Trophoblast cell (in vitro differentiated cells and primary cell): ENCODE results near the gene DLGAP1.

ENCODE experiments used
- DNase-seq, 2 donors: peaks; one replicate each; pipeline ENCODE4 v3.0.0-alpha.2; 2016
- H2AFZ ChIP-seq: 2 replicates; pipeline ENCODE4 v1.6.1; 2013; ENCODE audit warnings: low read length, moderate library complexity, mild to moderate bottlenecking; ENCODE audit not compliant: insufficient read depth, poor library complexity
- H2AK5ac ChIP-seq: 2 replicates; pipeline ENCODE4 v1.6.1; 2013; ENCODE audit warnings: mild to moderate bottlenecking, low read length
- H2BK120ac ChIP-seq: 2 replicates; pipeline ENCODE4 v1.6.1; 2013; ENCODE audit warnings: low read length, mild to moderate bottlenecking, moderate library complexity; ENCODE audit not compliant: insufficient read depth, poor library complexity
- H2BK12ac ChIP-seq: 2 replicates; pipeline ENCODE4 v1.6.1; 2013; ENCODE audit warnings: mild to moderate bottlenecking, low read length, moderate library complexity
- H2BK5ac ChIP-seq: 2 replicates; pipeline ENCODE4 v1.6.1; 2013; ENCODE audit warnings: low read length, low read depth, moderate library complexity, mild to moderate bottlenecking; ENCODE audit not compliant: poor library complexity
- H3K14ac ChIP-seq: 2 replicates; pipeline ENCODE4 v1.6.1; 2013; ENCODE audit warnings: mild to moderate bottlenecking, low read length
- H3K18ac ChIP-seq: 2 replicates; pipeline ENCODE4 v1.6.1; 2013; ENCODE audit warnings: mild to moderate bottlenecking, low read length
- H3K23ac ChIP-seq: 2 replicates; pipeline ENCODE4 v1.6.1; 2013; ENCODE audit warnings: low read length
- H3K27ac ChIP-seq: 2 replicates; pipeline ENCODE4 v1.5.1; 2013; ENCODE audit warnings: low read depth, mild to moderate bottlenecking, inconsistent platforms, low read length, moderate library complexity
- H3K27me3 ChIP-seq: 2 replicates; pipeline ENCODE4 v1.6.1; 2013; ENCODE audit warnings: inconsistent platforms, mild to moderate bottlenecking, low read length, moderate library complexity; ENCODE audit not compliant: insufficient read depth
- H3K36me3 ChIP-seq, 2 experiments: 1 replicate in 1 of 2; 2 replicates in 1 of 2; pipeline ENCODE4 v1.6.1; 2013; ENCODE audit warnings: low read length in 2 of 2, mild to moderate bottlenecking in 2 of 2, moderate library complexity in 1 of 2; ENCODE audit not compliant: insufficient read depth in 2 of 2, control insufficient read depth in 1 of 2
- H3K4ac ChIP-seq: 2 replicates; pipeline ENCODE4 v1.6.1; 2013; ENCODE audit warnings: low read depth, mild to moderate bottlenecking, low read length, moderate library complexity
- H3K4me1 ChIP-seq, 2 experiments: 1 replicate in 1 of 2; 2 replicates in 1 of 2; pipeline ENCODE4 v1.6.1; 2013; ENCODE audit warnings: low read length in 2 of 2, mild to moderate bottlenecking in 2 of 2, moderate library complexity in 1 of 2; ENCODE audit not compliant: insufficient read depth in 2 of 2, control insufficient read depth in 1 of 2
- H3K4me2 ChIP-seq: 2 replicates; pipeline ENCODE4 v1.6.1; 2013; ENCODE audit warnings: inconsistent platforms, mild to moderate bottlenecking, low read length, moderate library complexity
- H3K4me3 ChIP-seq: 2 replicates; pipeline ENCODE4 v1.5.1; 2013; ENCODE audit warnings: mild to moderate bottlenecking, low read depth, low read length, inconsistent platforms
- H3K79me1 ChIP-seq: one replicate; pipeline ENCODE4 v1.6.1; 2013; ENCODE audit warnings: low read length
- H3K79me2 ChIP-seq: 2 replicates; pipeline ENCODE4 v1.6.1; 2013; ENCODE audit warnings: low read length, mild to moderate bottlenecking; ENCODE audit not compliant: control insufficient read depth, insufficient read depth, poor library complexity
- H3K9ac ChIP-seq: 2 replicates; pipeline ENCODE4 v1.6.1; 2013; ENCODE audit warnings: mild to moderate bottlenecking, low read length
- H3K9me3 ChIP-seq: 2 replicates; pipeline ENCODE4 v1.6.1; 2013; ENCODE audit warnings: low read depth, mild to moderate bottlenecking, control low read depth, inconsistent platforms, low read length; ENCODE audit not compliant: insufficient read depth
- H4K12ac ChIP-seq: 2 replicates; pipeline ENCODE4 v1.6.1; 2013; ENCODE audit warnings: low read depth, mild to moderate bottlenecking, low read length, moderate library complexity
- H4K8ac ChIP-seq: 2 replicates; pipeline ENCODE4 v1.6.1; 2013; ENCODE audit warnings: low read depth, mild to moderate bottlenecking, low read length, moderate library complexity
- H4K91ac ChIP-seq: one replicate; pipeline ENCODE4 v1.6.1; 2013; ENCODE audit warnings: low read depth, mild to moderate bottlenecking, low read length, moderate library complexity
- WGBS: extraction: QIAGEN DNeasy Blood & Tissue Kit; methylation state at CpG from one replicate; pipeline ENCODE4 v1.1.7; 2013; ENCODE audit warnings: missing lambda C conversion rate; ENCODE audit not compliant: insufficient read length, insufficient coverage; ENCODE audit errors: extremely low coverage; 5-methylcytosine and 5-hydroxymethylcytosine counted together

DLGAP1 gene

GRCh38 chr18:3775996-3776395, 679.1 kb downstream of the DLGAP1 start:
- H3K9ac ChIP-seq: no peak overlapping the region
- H3K18ac ChIP-seq: no peak overlapping the region
- no peaks in the 10 kb centered on the region for H3K79me1 ChIP-seq
- no peaks in the 10 kb centered on the region for H3K36me3 ChIP-seq
- H3K27ac ChIP-seq: no peak overlapping the region
- no peak overlapping the region for H2BK5ac ChIP-seq
- no peak overlapping the region for H3K4ac ChIP-seq
- H4K12ac ChIP-seq: no peak overlapping the region
- no peak overlapping the region for H3K14ac ChIP-seq
- H2AFZ ChIP-seq: no peak overlapping the region
- no CpG with 5 or more reads among the region's 5 CpGs for WGBS
- DNase-seq: peak in 1 of 2 donors; percentile 14
- H4K8ac ChIP-seq: no peak overlapping the region
- H3K23ac ChIP-seq: no peak overlapping the region
- no peaks in the 10 kb centered on the region for H3K79me2 ChIP-seq
- no peaks in the 10 kb centered on the region for H3K9me3 ChIP-seq
- H3K4me3 ChIP-seq: no peak overlapping the region
- no peak overlapping the region for H2BK120ac ChIP-seq
- H4K91ac ChIP-seq: no peak overlapping the region
- no peak overlapping the region for H2BK12ac ChIP-seq
- no peak overlapping the region for H3K4me2 ChIP-seq
- H2AK5ac ChIP-seq: no peak overlapping the region
- no peaks in the 10 kb centered on the region for H3K4me1 ChIP-seq
- H3K27me3 ChIP-seq: no peaks in the 10 kb centered on the region

DNA sequence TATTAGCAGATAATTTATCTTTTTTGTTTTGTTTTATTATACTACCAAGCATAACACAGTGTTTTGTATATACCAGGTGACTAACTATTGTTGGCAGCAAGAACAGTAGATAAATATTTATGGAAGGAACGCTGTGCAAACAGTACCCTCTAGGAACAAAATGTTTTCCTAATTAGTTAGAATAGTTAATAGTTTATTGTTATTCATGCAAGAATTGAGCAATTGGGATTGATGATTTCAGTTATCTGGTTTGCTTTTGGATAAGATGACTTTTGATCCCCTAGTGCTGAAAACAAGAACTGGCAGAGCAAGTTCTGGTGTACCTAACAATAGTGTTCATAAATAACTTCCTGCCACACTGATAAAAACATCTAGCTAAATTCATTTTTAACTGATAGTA, 681.8 kb downstream of the DLGAP1 start:
- Histone ChIP-seq H3K18ac (no peak overlapping the region), H4K8ac (no peak overlapping the region), H3K23ac (no peak overlapping the region), H3K27me3 (no peaks in the 10 kb centered on the region), H3K36me3 (no peaks in the 10 kb centered on the region), H3K4me2 (no peak overlapping the region), H3K79me1 (no peaks in the 10 kb centered on the region), H3K79me2 (no peaks in the 10 kb centered on the region), H2BK120ac (no peak overlapping the region), H3K4me3 (no peak overlapping the region), H3K4me1 (no peaks in the 10 kb centered on the region), H4K91ac (no peak overlapping the region), H3K27ac (no peak overlapping the region), H3K9me3 (no peaks in the 10 kb centered on the region), H2BK5ac (no peak overlapping the region), H2AK5ac (no peak overlapping the region), H3K14ac (no peak overlapping the region), H2BK12ac (no peak overlapping the region), H3K9ac (no peak overlapping the region), H2AFZ (no peak overlapping the region), H4K12ac (no peak overlapping the region), H3K4ac (no peak overlapping the region)
- no CpG with 5 or more reads among the region's 1 CpG for WGBS
- no peak for DNase-seq

DNA sequence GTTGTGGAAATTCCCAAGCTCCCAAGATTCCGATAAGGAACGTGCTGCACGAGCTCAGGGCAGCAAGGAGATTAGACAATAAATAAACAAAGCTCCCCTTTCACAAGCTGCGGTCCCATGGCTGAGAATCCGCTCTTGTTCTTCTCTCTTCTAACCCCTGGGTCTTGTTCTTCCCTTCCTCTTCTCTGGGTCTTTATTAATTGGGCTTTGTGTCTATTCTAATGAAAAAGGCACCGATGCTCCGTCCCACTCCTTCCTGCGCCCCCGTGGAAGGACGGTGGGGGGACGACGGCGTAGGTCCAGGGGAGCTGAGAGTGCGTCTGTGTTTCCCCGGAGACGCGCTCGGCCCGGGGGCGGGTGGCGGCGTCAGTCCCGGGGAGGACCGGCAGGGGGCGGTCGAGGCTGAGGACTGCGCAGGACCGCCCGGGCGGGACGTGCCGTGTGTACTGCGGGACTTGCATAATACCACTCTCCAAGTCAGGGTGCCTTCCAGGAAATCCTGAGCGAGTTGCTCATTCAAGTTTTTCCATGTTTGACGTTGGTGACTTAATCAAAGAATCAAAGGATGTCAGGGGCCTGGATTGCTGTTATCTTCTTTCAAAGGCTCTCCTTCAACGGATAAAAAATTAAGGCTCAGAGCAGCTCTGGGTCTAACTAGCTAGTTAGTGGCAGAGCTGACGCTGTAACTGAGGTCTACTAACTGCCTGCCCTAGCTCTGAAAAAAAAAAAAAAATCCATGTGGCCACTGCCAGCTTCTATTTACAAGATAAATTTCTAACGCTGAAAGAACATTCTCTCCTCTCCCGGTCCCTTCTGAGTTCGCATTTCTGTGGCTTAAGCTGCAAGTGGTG, 683.8 kb downstream of the DLGAP1 start:
- Histone ChIP-seq H2BK120ac (no peak overlapping the region), H3K4me1 (no peaks in the 10 kb centered on the region), H2AK5ac (no peak overlapping the region), H3K4me3 (peak overlapping the region; percentile 44), H3K18ac (no peak overlapping the region), H3K4ac (no peak overlapping the region), H3K9ac (no peak overlapping the region), H2BK5ac (no peak overlapping the region), H3K36me3 (no peaks in the 10 kb centered on the region), H4K91ac (no peak overlapping the region), H3K4me2 (peak overlapping the region; percentile 84), H2BK12ac (no peak overlapping the region), H3K79me2 (no peaks in the 10 kb centered on the region), H3K14ac (no peak overlapping the region), H3K79me1 (no peaks in the 10 kb centered on the region), H3K23ac (no peak overlapping the region), H4K8ac (no peak overlapping the region), H3K27me3 (no peaks in the 10 kb centered on the region), H2AFZ (peak overlapping the region; percentile 52), H3K9me3 (no peaks in the 10 kb centered on the region), H4K12ac (no peak overlapping the region), H3K27ac (no peak overlapping the region)
- DNase-seq: peak; percentile 90 to 93
- no CpG with 5 or more reads among the region's 40 CpGs for WGBS

GRCh38 chr18:3761266-3761665, 693.8 kb downstream of the DLGAP1 start:
- Histone ChIP-seq H4K12ac (no peak overlapping the region), H3K4me1 (no peaks in the 10 kb centered on the region), H3K4me2 (no peak overlapping the region), H2BK5ac (no peak overlapping the region), H2AK5ac (no peak overlapping the region), H3K79me1 (no peaks in the 10 kb centered on the region), H3K14ac (no peak overlapping the region), H3K27ac (no peak overlapping the region), H2BK120ac (no peak overlapping the region), H4K8ac (no peak overlapping the region), H3K4ac (no peak overlapping the region), H3K23ac (no peak overlapping the region), H3K79me2 (no peaks in the 10 kb centered on the region), H3K9ac (no peak overlapping the region), H3K9me3 (no peaks in the 10 kb centered on the region), H4K91ac (no peak overlapping the region), H2BK12ac (no peak overlapping the region), H3K36me3 (no peaks in the 10 kb centered on the region), H3K18ac (no peak overlapping the region), H2AFZ (no peak overlapping the region), H3K4me3 (no peak overlapping the region), H3K27me3 (no peaks in the 10 kb centered on the region)
- WGBS: no CpG with 5 or more reads among the region's 4 CpGs
- DNase-seq: no peak
